ENCODE results near the gene WDTC1. TPM values are rescaled to one million over a fixed set of nuclear protein-coding genes. Genes with fewer than 3 reads are reported as not detected.

WDTC1 gene
- total and polyA plus RNA-seq, 2 of the 13 experiments (the other 11 are each of a cell fraction or from before 2014, with no cell fraction given): 5.5 TPM

DNA sequence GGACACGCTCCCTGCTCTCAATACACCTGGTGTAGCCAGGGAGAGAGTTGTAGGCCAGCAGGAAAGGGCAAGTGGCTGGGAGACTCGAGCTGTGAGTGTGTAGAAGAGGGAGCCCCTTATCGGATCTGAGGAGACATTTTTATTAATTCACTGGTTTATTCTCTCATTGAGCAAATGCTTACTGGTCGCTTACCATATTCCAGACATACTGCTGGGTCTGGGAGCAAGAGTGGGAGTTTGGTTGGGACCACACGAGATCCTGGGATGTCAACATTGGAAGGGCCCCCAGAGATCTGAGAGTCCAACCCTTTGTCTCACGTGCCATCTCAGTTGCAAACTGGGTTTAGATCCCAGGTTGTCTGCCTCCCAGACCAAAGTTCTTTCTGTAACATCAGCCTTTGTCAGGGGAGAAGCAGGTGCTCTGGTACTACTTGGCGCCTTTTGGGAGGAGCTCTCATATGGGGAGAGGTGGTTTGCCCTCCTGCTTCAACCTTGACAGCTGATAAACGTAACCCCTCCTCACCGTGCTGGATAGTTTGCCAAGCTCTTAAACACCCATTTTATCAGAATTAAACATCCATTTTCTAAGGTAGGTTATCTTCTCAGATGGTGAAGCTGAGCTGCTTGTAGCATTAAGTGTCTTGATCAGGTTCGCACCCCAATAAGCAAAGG, 88.3 kb downstream of the WDTC1 start (continued):
- TF ChIP-seq FOXJ3 (CRISPR knock-in tag; IDR thresholded peaks at IDR 0.05; ENCODE audit: borderline replicate concordance) (no peak), DNMT3B (CRISPR knock-in tag; conservative IDR thresholded peaks at IDR 0.05) (no peak)

DNA sequence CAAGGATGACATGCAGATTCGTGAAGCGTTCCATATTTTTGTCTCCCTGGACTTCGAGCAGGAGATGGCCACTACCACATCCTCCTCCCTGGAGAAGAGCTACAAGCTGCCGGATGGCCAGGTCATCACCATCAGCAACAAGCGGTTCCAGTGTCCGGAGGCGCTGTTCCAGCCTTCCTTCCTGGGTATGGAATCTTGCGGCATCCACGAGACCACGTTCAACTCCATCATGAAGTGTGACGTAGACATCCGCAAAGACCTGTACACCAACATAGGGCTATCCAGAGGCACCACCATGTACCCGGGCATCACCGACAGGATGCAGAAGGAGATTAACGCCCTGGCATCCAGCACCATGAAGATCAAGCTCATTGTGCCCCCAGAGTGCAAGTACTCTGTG, 90.9 kb downstream of the WDTC1 start:
- DNase-seq (ENCODE audit: low spot score) (no peak), ATAC-seq (no peak), FAIRE-seq (no peak)
- Histone ChIP-seq H3K36me3 (replicated peaks in 1 of 2; ENCODE audit: control insufficient read depth in 1 of 2, insufficient read depth in 2 of 2, low read length in 2 of 2) (peaks cover 5 to 46% of the 10 kb centered on the region in 2 experiments; a peak in 4 of 5 replicates), H3K27me3 (ENCODE audit: control insufficient read depth in 1 of 2, insufficient read depth in 2 of 2, low read length in 2 of 2) (peaks cover 0 to 6% of the 10 kb centered on the region in 2 experiments; a peak in 1 of 5 replicates), H2AFZ (ENCODE audit: low read length) (no peak overlapping the region), H3K4me2 (ENCODE audit: low read depth, low read length) (no peak overlapping the region), H4K20me1 (ENCODE audit: insufficient read depth, low read length) (no peaks in the 10 kb centered on the region), H3K4me1 (ENCODE audit: insufficient read depth, low read length) (peaks cover 26% of the 10 kb centered on the region), H3K9me3 (ENCODE audit: low read length) (no peaks in the 10 kb centered on the region), H3K9ac (ENCODE audit: insufficient read depth, low read depth, low read length) (no peak overlapping the region), H3K27ac (ENCODE audit: extremely low read length, insufficient read depth, low read length) (no peak overlapping the region), H3K79me2 (ENCODE audit: insufficient read depth, low read length) (peaks cover 35% of the 10 kb centered on the region), H3K4me3 (replicated peaks in 1 of 3; ENCODE audit: insufficient read depth in 1 of 3, low read depth in 2 of 3, low read length in 3 of 3) (no peak overlapping the region)
- BruUV-seq (replicated peaks): no TSS peak
- 98% methylated on average over 14 of the region's 15 CpGs for WGBS (ENCODE audit: low lambda C conversion rate)
- ChIA-PET CTCF (ENCODE audit: low intra/inter-chr PET ratio, low total read pairs) (no interaction called here), POLR2A (no interaction called here)
- in situ Hi-C loops (cut with HindIII; ENCODE audit: extremely low pct_ligation_motif_present, low pct_unique_long_range_greater_than_20kb) (no loop called here), intact Hi-C loops (cut with micrococcal nuclease; ENCODE audit: unreplicated experiment) (no loop called here)
- TF ChIP-seq ZNF616 (CRISPR knock-in tag; IDR thresholded peaks at IDR 0.05; ENCODE audit: low read depth) (no peak), ZNF441 (CRISPR knock-in tag; IDR thresholded peaks at IDR 0.05; ENCODE audit: borderline replicate concordance) (no peak), TCF7 (IDR thresholded peaks at IDR 0.05; ENCODE audit: low read depth) (no peak), ZNF709 (CRISPR knock-in tag; IDR thresholded peaks at IDR 0.05) (no peak), SIN3B (IDR thresholded peaks at IDR 0.05; ENCODE audit: low read length) (no peak), ZSCAN12 (CRISPR knock-in tag; IDR thresholded peaks at IDR 0.05) (no peak), TSC22D2 (CRISPR knock-in tag; IDR thresholded peaks at IDR 0.05; ENCODE audit: borderline replicate concordance) (no peak), SNAPC2 (CRISPR knock-in tag; IDR thresholded peaks at IDR 0.05) (no peak), SMC3 (IDR thresholded peaks at IDR 0.05; ENCODE audit: low read length) (no peak), ESRRA (CRISPR knock-in tag; IDR thresholded peaks at IDR 0.05; ENCODE audit: low read depth) (no peak), SALL1 (CRISPR knock-in tag; IDR thresholded peaks at IDR 0.05) (no peak), SOX6 (IDR thresholded peaks at IDR 0.05) (no peak), SOX6 (CRISPR knock-in tag; IDR thresholded peaks at IDR 0.05) (no peak), ZNF253 (CRISPR knock-in tag; IDR thresholded peaks at IDR 0.05; ENCODE audit: borderline replicate concordance) (no peak), YY1 (IDR thresholded peaks at IDR 0.05; ENCODE audit: insufficient read depth, insufficient replicate concordance, low read depth, low read length) (no peak)
- TF ChIP-seq, protein P1, sequence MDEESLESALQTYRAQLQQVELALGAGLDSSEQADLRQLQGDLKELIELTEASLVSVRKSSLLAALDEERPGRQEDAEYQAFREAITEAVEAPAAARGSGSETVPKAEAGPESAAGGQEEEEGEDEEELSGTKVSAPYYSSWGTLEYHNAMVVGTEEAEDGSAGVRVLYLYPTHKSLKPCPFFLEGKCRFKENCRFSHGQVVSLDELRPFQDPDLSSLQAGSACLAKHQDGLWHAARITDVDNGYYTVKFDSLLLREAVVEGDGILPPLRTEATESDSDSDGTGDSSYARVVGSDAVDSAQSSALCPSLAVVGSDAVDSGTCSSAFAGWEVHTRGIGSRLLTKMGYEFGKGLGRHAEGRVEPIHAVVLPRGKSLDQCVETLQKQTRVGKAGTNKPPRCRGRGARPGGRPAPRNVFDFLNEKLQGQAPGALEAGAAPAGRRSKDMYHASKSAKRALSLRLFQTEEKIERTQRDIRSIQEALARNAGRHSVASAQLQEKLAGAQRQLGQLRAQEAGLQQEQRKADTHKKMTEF (CRISPR knock-in tag; IDR thresholded peaks at IDR 0.05): no peak
- TF ChIP-seq, protein P2, sequence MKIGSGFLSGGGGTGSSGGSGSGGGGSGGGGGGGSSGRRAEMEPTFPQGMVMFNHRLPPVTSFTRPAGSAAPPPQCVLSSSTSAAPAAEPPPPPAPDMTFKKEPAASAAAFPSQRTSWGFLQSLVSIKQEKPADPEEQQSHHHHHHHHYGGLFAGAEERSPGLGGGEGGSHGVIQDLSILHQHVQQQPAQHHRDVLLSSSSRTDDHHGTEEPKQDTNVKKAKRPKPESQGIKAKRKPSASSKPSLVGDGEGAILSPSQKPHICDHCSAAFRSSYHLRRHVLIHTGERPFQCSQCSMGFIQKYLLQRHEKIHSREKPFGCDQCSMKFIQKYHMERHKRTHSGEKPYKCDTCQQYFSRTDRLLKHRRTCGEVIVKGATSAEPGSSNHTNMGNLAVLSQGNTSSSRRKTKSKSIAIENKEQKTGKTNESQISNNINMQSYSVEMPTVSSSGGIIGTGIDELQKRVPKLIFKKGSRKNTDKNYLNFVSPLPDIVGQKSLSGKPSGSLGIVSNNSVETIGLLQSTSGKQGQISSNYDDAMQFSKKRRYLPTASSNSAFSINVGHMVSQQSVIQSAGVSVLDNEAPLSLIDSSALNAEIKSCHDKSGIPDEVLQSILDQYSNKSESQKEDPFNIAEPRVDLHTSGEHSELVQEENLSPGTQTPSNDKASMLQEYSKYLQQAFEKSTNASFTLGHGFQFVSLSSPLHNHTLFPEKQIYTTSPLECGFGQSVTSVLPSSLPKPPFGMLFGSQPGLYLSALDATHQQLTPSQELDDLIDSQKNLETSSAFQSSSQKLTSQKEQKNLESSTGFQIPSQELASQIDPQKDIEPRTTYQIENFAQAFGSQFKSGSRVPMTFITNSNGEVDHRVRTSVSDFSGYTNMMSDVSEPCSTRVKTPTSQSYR (CRISPR knock-in tag; IDR thresholded peaks at IDR 0.05; ENCODE audit: borderline replicate concordance): no peak
